SK-N-MC (cell line): ENCODE measurements around the gene MIER2.

Source experiments
- EZH2 ChIP-seq: fragments of 200-600 bp; sonication (generic); IDR thresholded peaks from one replicate; pipeline ENCODE4 v1.6.1; 2017; ENCODE audit warnings: antibody characterized with exemption
- POLR2AphosphoS5 ChIP-seq: IDR thresholded peaks from 2 replicates; pipeline ENCODE4 v1.6.1; 2012; ENCODE audit warnings: mild to moderate bottlenecking, low read depth, low read length, borderline replicate concordance

DNA sequence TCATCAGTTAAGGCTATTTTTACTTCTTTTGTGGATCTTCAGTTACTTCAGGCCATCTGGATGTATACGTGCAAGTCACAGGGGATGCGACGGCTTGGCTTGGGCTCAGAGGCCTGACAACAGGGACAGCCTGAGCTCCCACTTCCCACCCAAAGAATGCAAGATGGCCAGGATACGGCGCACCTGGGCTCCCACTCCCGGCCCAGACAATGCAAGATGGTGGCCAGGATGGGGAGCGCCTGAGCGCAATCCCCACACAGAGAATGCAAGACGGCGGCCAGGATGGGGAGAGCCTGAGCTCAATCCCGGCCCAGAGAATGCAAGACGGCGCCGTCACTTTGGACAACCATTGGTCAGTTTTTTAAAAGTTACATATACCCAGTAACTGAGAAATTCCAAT lies 25.3 kb upstream of the MIER2 start:
- no peak for TF ChIP-seq POLR2AphosphoS5
- no peak for TF ChIP-seq EZH2
